OCI-LY7 (cell line): ENCODE results near the gene MIB1. TPM values are rescaled to one million over a fixed set of nuclear protein-coding genes. Genes with fewer than 3 reads are reported as not detected.
A peak's percentile ranks its signal among the peaks of the same experiment; 100 is the strongest.

ENCODE experiments used
- BruUV-seq: library from RNA; stranded (reverse); fragments of 400-500 nt; replicated peaks from 2 replicates; lab custom pipeline; 2021; lab: Mats Ljungman, UMichigan
- CTCF ChIA-PET: fragments of 300-600 bp; sonication (Branson Sonifier 250); formaldehyde crosslinking; loops from one replicate; lab custom pipeline; 2022; ENCODE audit warnings: antibody characterized with exemption; ENCODE audit not compliant: unreplicated experiment; lab: Charles Lee
- POLR2A ChIA-PET: fragments of 300-600 bp; sonication (Branson Sonifier 250); formaldehyde crosslinking; loops from one replicate; lab custom pipeline; 2022; ENCODE audit warnings: antibody characterized with exemption; lab: Charles Lee
- DNase-seq: peaks from one replicate; pipeline ENCODE4 v3.0.0-alpha.2; 2015; ENCODE audit warnings: low spot score
- H2AFZ ChIP-seq: fragments of 200-600 bp; sonication (generic), shearing (Covaris generic); 2 replicates; pipeline ENCODE4 v1.6.1; 2014; ENCODE audit warnings: mild to moderate bottlenecking, antibody characterized with exemption, low read length, moderate library complexity
- H3K27ac ChIP-seq: fragments of 200-600 bp; sonication (generic); 2 replicates; pipeline ENCODE4 v1.5.1; 2014; ENCODE audit warnings: mixed run types, low read depth, mild to moderate bottlenecking, moderate library complexity, low read length, inconsistent platforms; ENCODE audit not compliant: poor library complexity, severe bottlenecking
- H3K36me3 ChIP-seq: fragments of 200-600 bp; sonication (generic); 2 replicates; pipeline ENCODE4 v1.6.1; 2014; ENCODE audit warnings: mild to moderate bottlenecking, antibody characterized with exemption, low read length, moderate library complexity, mixed read lengths; ENCODE audit not compliant: insufficient read depth
- H3K4me1 ChIP-seq: fragments of 200-600 bp; sonication (generic); 2 replicates; pipeline ENCODE4 v1.5.1; 2014; ENCODE audit warnings: mild to moderate bottlenecking, low read length; ENCODE audit not compliant: insufficient read depth, poor library complexity, severe bottlenecking
- H3K4me2 ChIP-seq: fragments of 200-600 bp; sonication (generic); 2 replicates; pipeline ENCODE4 v1.6.1; 2014; ENCODE audit warnings: mild to moderate bottlenecking, low read length
- H3K4me3 ChIP-seq: fragments of 200-600 bp; sonication (generic); 2 replicates; pipeline ENCODE4 v1.5.1; 2014; ENCODE audit warnings: mild to moderate bottlenecking, low read depth, low read length; ENCODE audit not compliant: poor library complexity, severe bottlenecking
- H3K79me2 ChIP-seq: fragments of 200-600 bp; sonication (generic); 2 replicates; pipeline ENCODE4 v1.6.1; 2016; ENCODE audit warnings: low read depth, mild to moderate bottlenecking, low read length, moderate library complexity, mixed read lengths; ENCODE audit not compliant: insufficient read depth
- H3K9me2 ChIP-seq: fragments of 200-600 bp; sonication (generic); 2 replicates; pipeline ENCODE4 v1.6.1; 2016; ENCODE audit warnings: mild to moderate bottlenecking, low read length, mixed read lengths; ENCODE audit not compliant: insufficient read depth
- H3K9me3 ChIP-seq: fragments of 200-600 bp; sonication (generic); 2 replicates; pipeline ENCODE4 v1.6.1; 2014; ENCODE audit warnings: mild to moderate bottlenecking, mixed run types, low read length, mixed read lengths
- H4K20me1 ChIP-seq: fragments of 200-600 bp; sonication (generic); 2 replicates; pipeline ENCODE4 v1.6.1; 2014; ENCODE audit warnings: mild to moderate bottlenecking, antibody characterized with exemption, low read length, moderate library complexity, mixed read lengths; ENCODE audit not compliant: insufficient read depth
- CTCF ChIP-seq: fragments of 200-600 bp; sonication (generic); conservative IDR thresholded peaks from 2 replicates; pipeline ENCODE4 v1.5.1; 2014; ENCODE audit warnings: mild to moderate bottlenecking, antibody characterized with exemption, low read length, moderate library complexity, mixed read lengths
- EZH2phosphoT487 ChIP-seq: fragments of 200-600 bp; sonication (generic); IDR thresholded peaks from 2 replicates; pipeline ENCODE4 v1.6.1; 2018; ENCODE audit warnings: low read depth, borderline replicate concordance, mild to moderate bottlenecking, mixed run types, antibody characterized with exemption, low read length, moderate library complexity, mixed read lengths
- intact Hi-C: fragments of 100-400 bp; cut with micrococcal nuclease; formaldehyde crosslinking; loops from one replicate; pipeline ENCODE4 v1.10.0; 2022; ENCODE audit not compliant: unreplicated experiment
- total RNA-seq, 2 experiments: library from RNA; depleted of rRNA in 1 of 2; stranded (reverse); fragments of >200 nt in 1 of 2; shearing (Covaris generic) in 1 of 2; gene quantifications; 2 replicates each; pipeline ENCODE4 v1.2.3, GENCODE V29; 2014 to 2022

Gene MIB1
- total RNA-seq, 2 experiments from 2014 or later: 40.5 to 81.6 TPM

- intact Hi-C loops: loop anchor here (5.0 kb wide), 1 partner anchor 133 kb away; no protein-coding TSS in a partner anchor
- CTCF ChIA-PET: no interaction called here
These were observed 83.3 kb downstream of the MIB1 start for GRCh38 chr18:21823848-21824247.

GRCh38 chr18:21826196-21826595 lies 85.6 kb downstream of the MIB1 start:
- H3K79me2 ChIP-seq: no peaks in the 10 kb centered on the region
- H4K20me1 ChIP-seq: no peaks in the 10 kb centered on the region
- H3K4me3 ChIP-seq: no peak overlapping the region
- H3K27ac ChIP-seq: no peak overlapping the region
- TF ChIP-seq CTCF: no peak
- TF ChIP-seq EZH2phosphoT487: no peak
- BruUV-seq: no TSS peak
- H3K9me2 ChIP-seq: no peaks in the 10 kb centered on the region
- peaks cover 42% of the 10 kb centered on the region for H3K36me3 ChIP-seq
- CTCF ChIA-PET: no interaction called here
- peaks cover 13% of the 10 kb centered on the region for H3K4me1 ChIP-seq
- H3K4me2 ChIP-seq: peak overlapping the region; percentile 33; the same call in 1 of the 2 replicates
- no peak for DNase-seq
- POLR2A ChIA-PET: interaction anchor here (0.6 to 1.2 kb wide), 10 partner anchors 9 to 865 kb away, joined by 3 to 6 read pairs (median 4); partner anchors contain the start of gene MIB1
- intact Hi-C loops: no loop called here
- H2AFZ ChIP-seq: no peak overlapping the region
- H3K9me3 ChIP-seq: no peaks in the 10 kb centered on the region

More at GRCh38 chr18:21823848-21824247, 83.3 kb downstream of the MIB1 start:
- Histone ChIP-seq H3K36me3 (peaks cover 59% of the 10 kb centered on the region), H3K79me2 (no peaks in the 10 kb centered on the region), H3K4me3 (no peak overlapping the region), H3K9me3 (no peaks in the 10 kb centered on the region), H3K27ac (no peak overlapping the region), H3K9me2 (no peaks in the 10 kb centered on the region), H2AFZ (no peak overlapping the region), H3K4me1 (peaks cover 13% of the 10 kb centered on the region), H3K4me2 (no peak overlapping the region), H4K20me1 (no peaks in the 10 kb centered on the region)
- POLR2A ChIA-PET: interaction anchor here (0.8 to 0.9 kb wide), 2 partner anchors 10 to 30 kb away, joined by 3 to 4 read pairs; no protein-coding TSS in a partner anchor
- TF ChIP-seq CTCF (no peak), EZH2phosphoT487 (no peak)
- no peak for DNase-seq
- BruUV-seq: no TSS peak

- CTCF ChIA-PET: no interaction called here
- Histone ChIP-seq H3K9me3 (no peaks in the 10 kb centered on the region), H3K4me3 (no peak overlapping the region), H3K9me2 (no peaks in the 10 kb centered on the region), H3K27ac (no peak overlapping the region), H3K4me1 (peaks cover 14% of the 10 kb centered on the region), H3K4me2 (peak overlapping the region; percentile 33), H3K36me3 (peaks cover 42% of the 10 kb centered on the region), H2AFZ (no peak overlapping the region), H4K20me1 (no peaks in the 10 kb centered on the region), H3K79me2 (no peaks in the 10 kb centered on the region)
- POLR2A ChIA-PET: interaction anchor here (0.6 to 1.3 kb wide), 10 partner anchors 10 to 865 kb away, joined by 3 to 6 read pairs (median 3); no protein-coding TSS in a partner anchor
- DNase-seq: no peak
- intact Hi-C loops: no loop called here
- no TSS peak for BruUV-seq
- TF ChIP-seq EZH2phosphoT487 (no peak), CTCF (no peak)
These were observed 86.2 kb downstream of the MIB1 start for GRCh38 chr18:21826641-21827302.
